Measurements from ENCODE around the gene PAK1. TPM values are rescaled to one million over a fixed set of nuclear protein-coding genes. Genes with fewer than 3 reads are reported as not detected.
"Not testable (repeated sequence)": the region's sequence is repeated elsewhere in the genome, so short reads cannot be mapped to it uniquely, and the experiment has no call there.

PAK1 gene
- total and polyA plus RNA-seq, 8 donors, result 16.7 to 89.5 (median 46.5) TPM

DNA sequence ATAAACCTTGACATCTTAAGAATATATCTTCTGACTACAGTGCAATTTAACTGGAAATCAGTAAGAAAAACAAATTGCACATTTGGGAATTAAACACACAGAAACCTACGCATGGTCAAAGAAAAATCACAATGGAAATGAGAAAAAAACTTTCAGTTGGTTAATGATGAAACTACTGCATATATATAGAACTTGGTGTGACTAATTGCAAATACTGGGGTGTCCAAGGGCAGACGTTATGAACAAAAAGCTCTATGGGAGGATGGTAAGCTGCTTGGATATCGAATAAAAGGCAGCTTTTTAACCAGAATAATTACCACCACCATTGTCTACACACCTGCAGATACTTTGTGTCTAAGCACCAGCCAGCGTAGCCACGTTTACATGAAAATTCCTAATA lies 173.2 kb downstream of the PAK1 start:
- intact Hi-C loops (cut with DNase I; ENCODE audit: low total_unique reads), result no loop called here
- H3K9me3 ChIP-seq, result no peaks in the 10 kb centered on the region
- H3K27ac ChIP-seq, result peak overlapping the region in 4 of 5 donors; percentile 34 to 70 (median 46)
- DNase-seq, result peak in 1 of 2 donors; percentile 24
- no peak overlapping the region for H3K4me3 ChIP-seq
- no peaks in the 10 kb centered on the region for H3K4me1 ChIP-seq
- TF ChIP-seq, protein P1, sequence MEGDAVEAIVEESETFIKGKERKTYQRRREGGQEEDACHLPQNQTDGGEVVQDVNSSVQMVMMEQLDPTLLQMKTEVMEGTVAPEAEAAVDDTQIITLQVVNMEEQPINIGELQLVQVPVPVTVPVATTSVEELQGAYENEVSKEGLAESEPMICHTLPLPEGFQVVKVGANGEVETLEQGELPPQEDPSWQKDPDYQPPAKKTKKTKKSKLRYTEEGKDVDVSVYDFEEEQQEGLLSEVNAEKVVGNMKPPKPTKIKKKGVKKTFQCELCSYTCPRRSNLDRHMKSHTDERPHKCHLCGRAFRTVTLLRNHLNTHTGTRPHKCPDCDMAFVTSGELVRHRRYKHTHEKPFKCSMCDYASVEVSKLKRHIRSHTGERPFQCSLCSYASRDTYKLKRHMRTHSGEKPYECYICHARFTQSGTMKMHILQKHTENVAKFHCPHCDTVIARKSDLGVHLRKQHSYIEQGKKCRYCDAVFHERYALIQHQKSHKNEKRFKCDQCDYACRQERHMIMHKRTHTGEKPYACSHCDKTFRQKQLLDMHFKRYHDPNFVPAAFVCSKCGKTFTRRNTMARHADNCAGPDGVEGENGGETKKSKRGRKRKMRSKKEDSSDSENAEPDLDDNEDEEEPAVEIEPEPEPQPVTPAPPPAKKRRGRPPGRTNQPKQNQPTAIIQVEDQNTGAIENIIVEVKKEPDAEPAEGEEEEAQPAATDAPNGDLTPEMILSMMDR (IDR thresholded peaks at IDR 0.05), result no peak
- TF ChIP-seq POLR2A (IDR thresholded peaks at IDR 0.05) (no peak), EP300 (IDR thresholded peaks at IDR 0.05) (no peak), POLR2AphosphoS5 (IDR thresholded peaks at IDR 0.05) (no peak)
- H3K27me3 ChIP-seq, result no peaks in the 10 kb centered on the region
- no peaks in the 10 kb centered on the region for H3K36me3 ChIP-seq
- WGBS, 5 donors, result 55 to 67% (median 59%) methylated on average over 5 of the region's 5 CpGs

DNA sequence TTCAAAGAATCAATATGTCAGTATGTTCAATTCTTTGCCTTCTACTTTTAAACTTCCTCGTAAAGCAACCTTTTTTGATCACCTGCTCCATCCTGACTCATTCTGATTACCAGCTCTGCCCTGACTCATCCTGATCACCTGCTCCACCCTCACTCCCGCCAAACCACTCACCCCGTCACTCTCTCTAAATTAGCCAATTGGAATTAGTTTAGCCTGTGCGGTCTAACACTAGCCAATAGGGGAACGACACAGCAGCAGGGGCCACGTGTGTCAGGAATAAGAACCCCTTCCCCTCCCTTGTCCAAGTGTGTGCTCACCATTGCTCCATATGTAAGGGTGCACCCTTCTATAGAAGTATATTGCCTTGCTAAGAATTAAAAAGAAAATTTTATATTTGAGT lies 173.9 kb downstream of the PAK1 start:
- H3K36me3 ChIP-seq; intact Hi-C loops (cut with DNase I; ENCODE audit: low total_unique reads); H3K27me3 ChIP-seq; H3K9me3 ChIP-seq; H3K4me3 ChIP-seq; H3K4me1 ChIP-seq: not testable (repeated sequence)
- peak overlapping the region; percentile 34 to 70 (median 49) for H3K27ac ChIP-seq
- peak; percentile 46 to 85 for DNase-seq
- 38 to 64% (median 57%) methylated on average over 6 of the region's 6 CpGs for whole genome bisulfite sequencing, 5 donors

DNA sequence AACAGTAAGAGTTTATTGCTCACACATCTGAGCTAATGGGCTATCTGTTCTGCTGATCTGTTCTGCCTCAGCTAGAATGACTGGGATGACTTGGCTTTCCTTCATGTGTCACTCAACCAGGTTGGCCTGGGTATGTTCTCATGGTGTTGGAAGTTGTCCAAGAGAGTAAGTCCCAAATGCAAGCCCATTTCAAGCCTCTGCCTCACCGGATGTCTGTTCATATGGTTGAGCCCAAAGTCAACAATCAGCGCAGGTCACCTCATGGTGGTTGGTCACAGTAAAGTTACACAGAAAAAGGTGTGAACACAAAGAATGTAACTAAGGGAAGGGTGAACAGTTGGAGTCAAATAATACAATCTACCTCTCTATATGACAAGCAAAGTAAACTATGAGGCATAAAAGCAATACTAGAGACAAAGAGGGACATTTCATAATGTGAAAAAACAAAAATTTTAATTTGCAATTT lies 174.3 kb downstream of the PAK1 start:
- peak overlapping the region in 4 of 5 donors; percentile 8 to 70 (median 46) for H3K27ac ChIP-seq
- H3K9me3 ChIP-seq, result no peaks in the 10 kb centered on the region
- no peaks in the 10 kb centered on the region for H3K4me1 ChIP-seq
- TF ChIP-seq POLR2AphosphoS5 (IDR thresholded peaks at IDR 0.05) (peak in 2 of 3 donors; percentile 35 to 69), EP300 (IDR thresholded peaks at IDR 0.05) (no peak)
- DNase-seq, result peak; percentile 43 to 92
- intact Hi-C loops (cut with DNase I; ENCODE audit: low total_unique reads), result no loop called here
- H3K36me3 ChIP-seq, result no peaks in the 10 kb centered on the region
- H3K4me3 ChIP-seq, result no peak overlapping the region
- no peaks in the 10 kb centered on the region for H3K27me3 ChIP-seq
- WGBS, 5 donors, result 16 to 73% (median 40%) methylated on average over 2 of the region's 2 CpGs

DNA sequence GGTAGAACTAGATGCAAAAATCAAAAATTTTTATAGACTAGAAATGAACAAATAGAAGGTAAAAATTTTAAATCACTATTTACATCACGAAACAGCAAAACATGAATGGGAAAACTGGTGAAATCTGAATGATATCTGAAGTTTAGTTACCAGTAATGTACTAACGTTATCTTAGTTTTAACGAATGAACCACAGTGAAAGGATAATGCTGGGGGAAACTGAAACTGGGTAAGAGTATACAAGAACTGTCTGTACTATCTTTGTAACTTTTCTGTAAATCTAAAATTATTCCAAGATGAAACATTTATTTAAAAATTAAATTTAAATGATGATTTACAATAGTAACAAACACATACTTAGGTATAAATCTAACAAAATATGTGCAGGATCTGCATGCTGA lies 179.9 kb downstream of the PAK1 start:
- 83 to 89% (median 88%) methylated on average over 3 of the region's 3 CpGs for WGBS, 5 donors
- Histone ChIP-seq H3K27ac (no peak overlapping the region), H3K4me1 (no peaks in the 10 kb centered on the region), H3K9me3 (no peaks in the 10 kb centered on the region), H3K36me3 (no peaks in the 10 kb centered on the region), H3K27me3 (no peaks in the 10 kb centered on the region), H3K4me3 (no peak overlapping the region)
- intact Hi-C loops (cut with DNase I; ENCODE audit: low total_unique reads), result no loop called here
- no peak for DNase-seq
- no peak for TF ChIP-seq EP300 (IDR thresholded peaks at IDR 0.05)
- TF ChIP-seq POLR2AphosphoS5 (IDR thresholded peaks at IDR 0.05), result no peak
- TF ChIP-seq, protein P1 (IDR thresholded peaks at IDR 0.05), result no peak
- no peak for TF ChIP-seq POLR2A (IDR thresholded peaks at IDR 0.05)

DNA sequence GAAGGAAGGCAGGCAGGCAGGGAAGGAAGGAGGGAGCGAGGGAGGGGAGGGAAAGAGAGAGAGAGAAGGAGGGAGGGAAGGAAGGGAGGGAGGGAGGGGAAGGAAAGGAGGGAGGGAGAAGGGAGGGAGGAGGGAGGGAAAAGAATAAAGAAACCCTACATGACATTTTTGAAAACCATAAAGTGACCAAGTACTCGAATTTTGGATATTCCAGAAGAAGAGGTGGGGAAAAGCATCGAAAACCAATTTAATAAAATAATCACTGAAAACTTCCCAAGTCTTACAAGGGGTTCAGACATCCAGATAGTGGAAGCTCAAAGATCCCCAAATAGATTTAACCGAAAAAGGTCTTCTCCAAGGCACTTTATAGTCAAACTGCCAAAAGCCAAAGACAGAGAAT lies 184.2 kb downstream of the PAK1 start:
- WGBS, 5 donors, result 82 to 93% (median 90%) methylated on average over 4 of the region's 4 CpGs
- intact Hi-C loops (cut with DNase I; ENCODE audit: low total_unique reads), result no loop called here
- Histone ChIP-seq H3K36me3 (no peaks in the 10 kb centered on the region), H3K4me1 (no peaks in the 10 kb centered on the region), H3K9me3 (no peaks in the 10 kb centered on the region), H3K27me3 (no peaks in the 10 kb centered on the region), H3K27ac (no peak overlapping the region), H3K4me3 (no peak overlapping the region)
- no peak for DNase-seq
- no peak for TF ChIP-seq POLR2AphosphoS5 (IDR thresholded peaks at IDR 0.05)
- no peak for TF ChIP-seq POLR2A (IDR thresholded peaks at IDR 0.05)
- no peak for TF ChIP-seq EP300 (IDR thresholded peaks at IDR 0.05)
- TF ChIP-seq, protein P1 (IDR thresholded peaks at IDR 0.05), result no peak
